GM23338 (cell line): ENCODE results near the gene NRAS. TPM values are rescaled to one million over a fixed set of nuclear protein-coding genes. Genes with fewer than 3 reads are reported as not detected.

ENCODE experiments used
- ATAC-seq: fragments of 200-7000 bp; cut with Tn5 transposase; 3 replicates; pipeline ENCODE4 v1.9.1; 2020
- DNase-seq: peaks from one replicate; pipeline ENCODE4 v3.0.0-alpha.2; 2015; ENCODE audit warnings: low spot score
- H2AFZ ChIP-seq: fragments of 200-600 bp; sonication (generic); 2 replicates; pipeline ENCODE4 v1.8.0; 2016; ENCODE audit warnings: antibody characterized with exemption, mild to moderate bottlenecking, moderate library complexity
- H3F3A ChIP-seq: fragments of 200-600 bp; sonication (generic); replicated peaks from 2 replicates; pipeline ENCODE4 v1.8.0; 2017; ENCODE audit warnings: antibody characterized with exemption, mixed run types, low read depth
- H3K27ac ChIP-seq: fragments of 200-600 bp; sonication (generic); 2 replicates; pipeline ENCODE4 v1.6.1; 2016; ENCODE audit warnings: low read depth
- H3K27me3 ChIP-seq: fragments of 200-600 bp; sonication (generic); 2 replicates; pipeline ENCODE4 v1.8.0; 2016; ENCODE audit warnings: mild to moderate bottlenecking, mixed run types, moderate library complexity; ENCODE audit not compliant: insufficient read depth
- H3K36me3 ChIP-seq: fragments of 200-600 bp; sonication (generic); 2 replicates; pipeline ENCODE4 v1.8.0; 2016; ENCODE audit warnings: mild to moderate bottlenecking; ENCODE audit not compliant: insufficient read depth
- H3K4me1 ChIP-seq: fragments of 200-600 bp; sonication (generic); 2 replicates; pipeline ENCODE4 v1.8.0; 2016; ENCODE audit warnings: mild to moderate bottlenecking, moderate library complexity; ENCODE audit not compliant: insufficient read depth
- H3K4me2 ChIP-seq: fragments of 200-600 bp; sonication (generic); 2 replicates; pipeline ENCODE4 v1.7.1; 2017; ENCODE audit warnings: mixed run types
- H3K4me3 ChIP-seq: fragments of 200-600 bp; sonication (generic); 2 replicates; pipeline ENCODE4 v1.6.1; 2016; ENCODE audit warnings: mixed run types
- H3K79me2 ChIP-seq: fragments of 200-600 bp; sonication (generic); replicated peaks from 2 replicates; pipeline ENCODE4 v1.8.0; 2017; ENCODE audit warnings: mild to moderate bottlenecking; ENCODE audit not compliant: insufficient read depth
- H3K9me2 ChIP-seq: fragments of 200-600 bp; sonication (generic); 2 replicates; pipeline ENCODE4 v1.8.0; 2017; ENCODE audit not compliant: insufficient read depth
- H4K20me1 ChIP-seq: fragments of 200-600 bp; sonication (generic); replicated peaks from 2 replicates; pipeline ENCODE4 v1.8.0; 2017; ENCODE audit warnings: mild to moderate bottlenecking; ENCODE audit not compliant: insufficient read depth
- H3K27ac Mint-ChIP-seq: 2 replicates; pipeline ENCODE4 v1.8.0; 2020; ENCODE audit warnings: inconsistent platforms, mild to moderate bottlenecking, moderate library complexity, mixed read lengths
- H3K27me3 Mint-ChIP-seq: 3 replicates; pipeline ENCODE4 v1.8.0; 2022; ENCODE audit warnings: low read depth, mild to moderate bottlenecking, moderate library complexity, mixed read lengths, inconsistent platforms; ENCODE audit not compliant: insufficient read depth, poor library complexity
- H3K36me3 Mint-ChIP-seq: 3 replicates; pipeline ENCODE4 v1.8.0; 2021; ENCODE audit warnings: low read depth, mild to moderate bottlenecking, inconsistent platforms, moderate library complexity, mixed read lengths
- H3K4me1 Mint-ChIP-seq: 3 replicates; pipeline ENCODE4 v1.8.0; 2020; ENCODE audit warnings: mild to moderate bottlenecking, inconsistent platforms, mixed read lengths
- H3K4me3 Mint-ChIP-seq: 3 replicates; pipeline ENCODE4 v1.8.0; 2021; ENCODE audit warnings: moderate library complexity, mild to moderate bottlenecking, inconsistent platforms, mixed read lengths
- H3K9me3 Mint-ChIP-seq: 3 replicates; pipeline ENCODE4 v1.8.0; 2020; ENCODE audit warnings: moderate library complexity, mild to moderate bottlenecking, inconsistent platforms, mixed read lengths
- CREB1 ChIP-seq: fragments of 250-450 bp; sonication (Bioruptor Pico); IDR thresholded peaks from 2 replicates; pipeline ENCODE4 v1.5.0; 2020; ENCODE audit warnings: low read depth, mild to moderate bottlenecking, moderate library complexity
- EZH2 ChIP-seq: fragments of 200-600 bp; sonication (generic); IDR thresholded peaks from one replicate; pipeline ENCODE4 v1.8.0; 2017; ENCODE audit warnings: antibody characterized with exemption, mild to moderate bottlenecking, low read depth; ENCODE audit not compliant: unreplicated experiment
- EZH2phosphoT487 ChIP-seq: fragments of 200-600 bp; sonication (generic); IDR thresholded peaks from one replicate; pipeline ENCODE4 v1.8.1; 2018; ENCODE audit warnings: antibody characterized with exemption; ENCODE audit not compliant: unreplicated experiment
- POLR2AphosphoS5 ChIP-seq: IDR thresholded peaks from 2 replicates; pipeline ENCODE4 v1.6.1; 2016; ENCODE audit warnings: antibody characterized with exemption, low read depth
- REST ChIP-seq: IDR thresholded peaks from one replicate; pipeline ENCODE4 v1.6.1; 2018; ENCODE audit warnings: antibody characterized with exemption; ENCODE audit not compliant: unreplicated experiment
- ZNF331 ChIP-seq: fragments of 250-450 bp; sonication (Bioruptor Pico); IDR thresholded peaks from 2 replicates; pipeline ENCODE4 v1.5.0; 2020; ENCODE audit warnings: low read depth, mild to moderate bottlenecking, moderate library complexity
- ZNF462 ChIP-seq: fragments of 250-450 bp; sonication (Bioruptor Pico); IDR thresholded peaks from 2 replicates; pipeline ENCODE4 v1.5.0; 2020; ENCODE audit warnings: mild to moderate bottlenecking, moderate library complexity
- polyA plus RNA-seq: library from polyadenylated mRNA; unstranded; fragments of >200 nt; fragmentation: Nextera tagmentation; extraction: Ambion mirVana; gene quantifications from 2 replicates; pipeline ENCODE4 v1.2.1, GENCODE V29; 2016
- total RNA-seq: library from RNA; depleted of rRNA; stranded (reverse); fragments of >200 nt; shearing (Covaris generic); gene quantifications from 2 replicates; pipeline ENCODE4 v1.2.3, GENCODE V29; 2014

NRAS gene
- total and polyA plus RNA-seq, 2 experiments from 2014 or later: 22.3 to 83.2 TPM

- no peak for TF ChIP-seq ZNF462 (CRISPR knock-in tag)
These were observed 25.5 kb downstream of the NRAS start (continued) for GRCh38 chr1:114691061-114691460.

GRCh38 chr1:114690148-114690547 lies 26.4 kb downstream of the NRAS start:
- H3K4me1 ChIP-seq: no peaks in the 10 kb centered on the region
- 0 out of 2 replicates have a peak, but pooled peaks cover 3% of the 10 kb centered on the region for H4K20me1 ChIP-seq
- Mint-ChIP-seq H3K27me3 (peaks cover 3% of the 10 kb centered on the region), H3K4me1 (no peaks in the 10 kb centered on the region), H3K27ac (no peak overlapping the region), H3K4me3 (no peak overlapping the region), H3K9me3 (no peaks in the 10 kb centered on the region), H3K36me3 (no peaks in the 10 kb centered on the region)
- H3K79me2 ChIP-seq: no peaks in the 10 kb centered on the region
- H3K4me3 ChIP-seq: no peak overlapping the region
- no peaks in the 10 kb centered on the region for H3K36me3 ChIP-seq
- TF ChIP-seq ZNF331 (CRISPR knock-in tag) (no peak), POLR2AphosphoS5 (no peak)
- H3K27ac ChIP-seq: no peak overlapping the region
- no peak overlapping the region for H3K4me2 ChIP-seq
- ATAC-seq: no peak
- no peak overlapping the region for H2AFZ ChIP-seq
- no peaks in the 10 kb centered on the region for H3K9me2 ChIP-seq
- DNase-seq: no peak
- no peaks in the 10 kb centered on the region for H3K27me3 ChIP-seq
- H3F3A ChIP-seq: no peaks in the 10 kb centered on the region

- Mint-ChIP-seq H3K4me3 (no peak overlapping the region), H3K9me3 (no peaks in the 10 kb centered on the region), H3K4me1 (no peaks in the 10 kb centered on the region), H3K27ac (no peak overlapping the region), H3K27me3 (peaks cover 3% of the 10 kb centered on the region), H3K36me3 (no peaks in the 10 kb centered on the region)
- no peaks in the 10 kb centered on the region for H3K4me1 ChIP-seq
- H3K4me3 ChIP-seq: no peak overlapping the region
- no peak overlapping the region for H3K4me2 ChIP-seq
- DNase-seq (no peak), ATAC-seq (no peak)
- no peak overlapping the region for H3K27ac ChIP-seq
- H4K20me1 ChIP-seq: 0 out of 2 replicates have a peak, but pooled peaks cover 3% of the 10 kb centered on the region
- H3K9me2 ChIP-seq: no peaks in the 10 kb centered on the region
- H3K36me3 ChIP-seq: no peaks in the 10 kb centered on the region
- H3K27me3 ChIP-seq: no peaks in the 10 kb centered on the region
- H3F3A ChIP-seq: no peaks in the 10 kb centered on the region
- no peaks in the 10 kb centered on the region for H3K79me2 ChIP-seq
- no peak overlapping the region for H2AFZ ChIP-seq
- TF ChIP-seq EZH2phosphoT487 (no peak), CREB1 (no peak), EZH2 (no peak), ZNF331 (CRISPR knock-in tag) (no peak), REST (no peak)
These were observed 28.0 kb downstream of the NRAS start for GRCh38 chr1:114688526-114688925.
